Measurements from ENCODE around the gene UNC79. TPM values are rescaled to one million over a fixed set of nuclear protein-coding genes. Genes with fewer than 3 reads are reported as not detected.

The UNC79 gene
- total and polyA plus RNA-seq, 7 donors: 0.03 to 0.88 (median 0.44) TPM

- Histone ChIP-seq H3K4me1 (no peaks in the 10 kb centered on the region), H3K4me3 (no peak overlapping the region), H3K9me3 (no peaks in the 10 kb centered on the region), H3K36me3 (ENCODE audit: insufficient read depth in 1 of 2, low read depth in 1 of 2) (no peaks in the 10 kb centered on the region), H3K27ac (no peak overlapping the region), H3K27me3 (ENCODE audit: insufficient read depth in 3 of 3, low read length in 2 of 3) (no peaks in the 10 kb centered on the region)
- no peak for ATAC-seq
- TF ChIP-seq, protein P1, sequence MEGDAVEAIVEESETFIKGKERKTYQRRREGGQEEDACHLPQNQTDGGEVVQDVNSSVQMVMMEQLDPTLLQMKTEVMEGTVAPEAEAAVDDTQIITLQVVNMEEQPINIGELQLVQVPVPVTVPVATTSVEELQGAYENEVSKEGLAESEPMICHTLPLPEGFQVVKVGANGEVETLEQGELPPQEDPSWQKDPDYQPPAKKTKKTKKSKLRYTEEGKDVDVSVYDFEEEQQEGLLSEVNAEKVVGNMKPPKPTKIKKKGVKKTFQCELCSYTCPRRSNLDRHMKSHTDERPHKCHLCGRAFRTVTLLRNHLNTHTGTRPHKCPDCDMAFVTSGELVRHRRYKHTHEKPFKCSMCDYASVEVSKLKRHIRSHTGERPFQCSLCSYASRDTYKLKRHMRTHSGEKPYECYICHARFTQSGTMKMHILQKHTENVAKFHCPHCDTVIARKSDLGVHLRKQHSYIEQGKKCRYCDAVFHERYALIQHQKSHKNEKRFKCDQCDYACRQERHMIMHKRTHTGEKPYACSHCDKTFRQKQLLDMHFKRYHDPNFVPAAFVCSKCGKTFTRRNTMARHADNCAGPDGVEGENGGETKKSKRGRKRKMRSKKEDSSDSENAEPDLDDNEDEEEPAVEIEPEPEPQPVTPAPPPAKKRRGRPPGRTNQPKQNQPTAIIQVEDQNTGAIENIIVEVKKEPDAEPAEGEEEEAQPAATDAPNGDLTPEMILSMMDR (IDR thresholded peaks at IDR 0.05): no peak
- no peak for DNase-seq
- WGBS, 3 donors: 88 to 90% (median 90%) methylated on average over 1 of the region's 1 CpG
- intact Hi-C loops (cut with DNase I): no loop called here
Observed at GRCh38 chr14:93531644-93532043, 100.9 kb downstream of the UNC79 start.

GRCh38 chr14:93532541-93532940 lies 101.8 kb downstream of the UNC79 start:
- H3K27ac ChIP-seq: no peak overlapping the region
- ATAC-seq: no peak
- DNase-seq: no peak
- intact Hi-C loops (cut with DNase I): no loop called here
- no peaks in the 10 kb centered on the region for H3K4me1 ChIP-seq
- 64 to 74% (median 67%) methylated on average over 2 of the region's 2 CpGs for WGBS, 3 donors
- no peaks in the 10 kb centered on the region for H3K36me3 ChIP-seq (ENCODE audit: insufficient read depth in 1 of 2, low read depth in 1 of 2)
- no peaks in the 10 kb centered on the region for H3K27me3 ChIP-seq (ENCODE audit: insufficient read depth in 3 of 3, low read length in 2 of 3)
- H3K9me3 ChIP-seq: no peaks in the 10 kb centered on the region
- TF ChIP-seq, protein P1 (IDR thresholded peaks at IDR 0.05): no peak
- H3K4me3 ChIP-seq: no peak overlapping the region

DNA sequence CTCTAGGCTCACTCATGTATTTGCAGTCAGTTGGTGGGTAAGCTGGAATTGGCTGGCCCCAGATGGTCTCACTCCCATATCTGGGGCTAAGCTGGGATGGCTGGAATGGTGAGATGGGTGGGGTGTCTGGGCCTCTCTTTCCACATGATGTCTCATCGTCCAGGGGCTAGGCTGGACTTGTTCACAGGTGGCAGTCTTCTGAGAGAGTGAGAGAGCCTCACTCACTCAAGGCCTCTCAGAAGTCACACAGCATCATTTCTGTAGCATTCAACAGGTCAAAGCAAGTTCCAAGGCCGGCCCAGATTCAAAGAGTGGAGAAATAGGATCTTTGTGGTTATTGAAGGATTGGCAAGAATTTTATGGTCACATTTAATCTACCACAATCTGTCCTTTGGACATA lies 102.7 kb downstream of the UNC79 start:
- TF ChIP-seq, protein P1 (IDR thresholded peaks at IDR 0.05): no peak
- no peak overlapping the region for H3K4me3 ChIP-seq
- H3K36me3 ChIP-seq (ENCODE audit: insufficient read depth in 1 of 2, low read depth in 1 of 2): no peaks in the 10 kb centered on the region
- 77 to 83% (median 83%) methylated on average over 2 of the region's 2 CpGs for WGBS, 3 donors
- DNase-seq (no peak), ATAC-seq (no peak)
- intact Hi-C loops (cut with DNase I): no loop called here
- H3K4me1 ChIP-seq: no peaks in the 10 kb centered on the region
- no peaks in the 10 kb centered on the region for H3K27me3 ChIP-seq (ENCODE audit: insufficient read depth in 3 of 3, low read length in 2 of 3)
- no peaks in the 10 kb centered on the region for H3K9me3 ChIP-seq
- H3K27ac ChIP-seq: no peak overlapping the region

DNA sequence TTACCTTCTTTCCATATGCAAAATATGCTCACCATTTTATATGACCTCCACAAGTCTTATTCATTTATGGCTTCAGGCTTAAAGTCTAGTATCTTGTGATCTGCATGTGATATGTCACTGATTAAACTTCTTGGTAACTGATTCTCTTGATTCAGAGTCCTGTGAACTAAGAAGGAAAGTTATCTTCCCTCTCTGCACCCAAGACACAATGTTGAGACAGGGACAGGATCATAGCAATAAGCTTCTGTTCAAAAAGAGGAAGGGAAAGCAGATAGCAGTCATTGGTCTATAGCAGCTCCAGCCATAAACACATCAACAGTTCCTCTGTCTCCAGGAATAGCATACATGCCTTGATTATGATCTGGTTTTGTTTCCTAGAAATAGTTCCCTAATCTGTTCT lies 103.1 kb downstream of the UNC79 start:
- TF ChIP-seq, protein P1 (IDR thresholded peaks at IDR 0.05): no peak
- no peaks in the 10 kb centered on the region for H3K9me3 ChIP-seq
- intact Hi-C loops (cut with DNase I): no loop called here
- no peaks in the 10 kb centered on the region for H3K36me3 ChIP-seq (ENCODE audit: insufficient read depth in 1 of 2, low read depth in 1 of 2)
- DNase-seq: no peak
- H3K4me3 ChIP-seq: no peak overlapping the region
- no peak overlapping the region for H3K27ac ChIP-seq
- no peaks in the 10 kb centered on the region for H3K27me3 ChIP-seq (ENCODE audit: insufficient read depth in 3 of 3, low read length in 2 of 3)
- ATAC-seq: no peak
- no peaks in the 10 kb centered on the region for H3K4me1 ChIP-seq

- ATAC-seq (no peak), DNase-seq (no peak)
- H3K36me3 ChIP-seq (ENCODE audit: insufficient read depth in 1 of 2, low read depth in 1 of 2): no peaks in the 10 kb centered on the region
- H3K4me1 ChIP-seq: no peaks in the 10 kb centered on the region
- intact Hi-C loops (cut with DNase I): no loop called here
- H3K27ac ChIP-seq: no peak overlapping the region
- H3K9me3 ChIP-seq: no peaks in the 10 kb centered on the region
- TF ChIP-seq, protein P1 (IDR thresholded peaks at IDR 0.05): no peak
- H3K27me3 ChIP-seq (ENCODE audit: insufficient read depth in 3 of 3, low read length in 2 of 3): no peaks in the 10 kb centered on the region
- WGBS, 3 donors: 84 to 89% (median 85%) methylated on average over 3 of the region's 3 CpGs
- no peak overlapping the region for H3K4me3 ChIP-seq
Observed at GRCh38 chr14:93535537-93535936, 104.8 kb downstream of the UNC79 start.
